Large intestine (tissue), 3 donors: ENCODE data around the gene APLNR. TPM values are rescaled to one million over a fixed set of nuclear protein-coding genes. Genes with fewer than 3 reads are reported as not detected.

Experiments
- DNase-seq, 2 donors: peaks; one replicate each; pipeline versions ENCODE4 v3.0.0 to v3.0.0-alpha.2; 2013
- H3K27ac ChIP-seq: one replicate; pipeline ENCODE4 v1.5.1; 2013; ENCODE audit warnings: low read length
- H3K27me3 ChIP-seq: 2 replicates; pipeline ENCODE4 v1.6.1; 2013; ENCODE audit warnings: low read length; ENCODE audit not compliant: control insufficient read depth, insufficient read depth
- H3K36me3 ChIP-seq: 2 replicates; pipeline ENCODE4 v1.6.1; 2013; ENCODE audit warnings: low read length; ENCODE audit not compliant: control insufficient read depth, insufficient read depth
- H3K4me1 ChIP-seq: one replicate; pipeline ENCODE4 v1.6.1; 2013; ENCODE audit warnings: low read length; ENCODE audit not compliant: control insufficient read depth, insufficient read depth
- H3K4me3 ChIP-seq: one replicate; pipeline ENCODE4 v1.5.1; 2013; ENCODE audit warnings: low read length
- H3K9me3 ChIP-seq: one replicate; pipeline ENCODE4 v1.6.1; 2013; ENCODE audit warnings: mild to moderate bottlenecking, low read depth, low read length, moderate library complexity; ENCODE audit not compliant: control insufficient read depth
- WGBS: methylation state at CpG from one replicate; pipeline ENCODE4 v1.1.5; 2013; ENCODE audit warnings: low lambda C conversion rate; ENCODE audit not compliant: insufficient coverage; 5-methylcytosine and 5-hydroxymethylcytosine counted together
- polyA plus RNA-seq: library from polyadenylated mRNA; unstranded; fragments of 120-200 nt; gene quantifications from one replicate; pipeline ENCODE4 v1.2.1, GENCODE V29; 2013

APLNR gene
- polyA plus RNA-seq, 1 donor: 22.8 TPM

- 80% methylated on average over 1 of the region's 3 CpGs for WGBS
- DNase-seq: peak in 1 of 2 donors; percentile 44
- H3K27me3 ChIP-seq: no peaks in the 10 kb centered on the region
- no peaks in the 10 kb centered on the region for H3K4me1 ChIP-seq
- no peak overlapping the region for H3K27ac ChIP-seq
- H3K9me3 ChIP-seq: no peaks in the 10 kb centered on the region
- no peaks in the 10 kb centered on the region for H3K36me3 ChIP-seq
- H3K4me3 ChIP-seq: no peak overlapping the region
These were observed 33.7 kb downstream of the APLNR start for GRCh38 chr11:57203359-57203758.

- no CpG with 5 or more reads among the region's 10 CpGs for WGBS
- no peak for DNase-seq
- H3K4me1 ChIP-seq: no peaks in the 10 kb centered on the region
- no peak overlapping the region for H3K27ac ChIP-seq
- no peaks in the 10 kb centered on the region for H3K36me3 ChIP-seq
- no peak overlapping the region for H3K4me3 ChIP-seq
- H3K9me3 ChIP-seq: no peaks in the 10 kb centered on the region
- H3K27me3 ChIP-seq: no peaks in the 10 kb centered on the region
These were observed 34.8 kb downstream of the APLNR start for GRCh38 chr11:57202281-57202680.

DNA sequence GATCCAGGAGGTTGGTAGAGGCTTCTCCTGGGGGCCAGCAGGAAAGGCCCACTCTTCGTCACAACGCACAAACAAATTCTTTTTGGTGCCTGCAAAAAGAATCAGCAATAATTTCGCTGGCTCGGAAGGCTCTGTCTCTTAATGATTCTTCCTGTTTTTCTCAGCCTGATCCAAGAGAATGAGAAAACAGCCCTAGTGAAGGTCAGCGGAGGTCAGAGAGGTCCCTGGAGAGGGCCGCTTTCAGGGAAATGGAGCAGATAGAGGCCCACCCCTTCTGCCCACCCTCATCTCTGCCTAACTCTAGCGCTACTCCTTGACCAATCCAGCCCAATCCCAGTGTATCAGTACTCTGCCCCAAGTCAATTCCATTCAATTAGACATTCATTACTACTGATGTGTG is 36.1 kb downstream of the APLNR start:
- H3K4me1 ChIP-seq: no peaks in the 10 kb centered on the region
- no peaks in the 10 kb centered on the region for H3K9me3 ChIP-seq
- no peaks in the 10 kb centered on the region for H3K36me3 ChIP-seq
- H3K4me3 ChIP-seq: no peak overlapping the region
- no CpG with 5 or more reads among the region's 7 CpGs for WGBS
- H3K27me3 ChIP-seq: no peaks in the 10 kb centered on the region
- no peak overlapping the region for H3K27ac ChIP-seq
- no peak for DNase-seq

DNA sequence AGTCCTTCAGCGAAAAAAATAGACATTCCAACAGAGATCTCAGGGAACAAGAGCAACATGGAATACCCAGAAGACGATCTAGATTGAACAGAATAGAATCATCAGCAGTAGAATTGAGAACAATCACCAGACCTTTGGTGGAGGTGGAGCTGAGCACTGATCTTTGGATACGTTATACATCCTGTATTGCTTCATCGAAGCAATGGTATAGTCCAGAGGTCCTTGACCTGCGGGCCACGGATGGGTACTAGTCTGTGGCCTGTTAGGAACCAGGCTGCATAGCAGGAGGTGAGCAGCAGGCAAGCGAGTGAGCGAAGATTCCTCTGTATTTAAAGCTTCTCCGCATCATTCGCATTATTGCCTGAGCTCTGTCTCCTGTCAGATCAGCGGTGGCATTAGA is 37.7 kb downstream of the APLNR start:
- Histone ChIP-seq H3K4me3 (no peak overlapping the region), H3K27ac (no peak overlapping the region), H3K27me3 (no peaks in the 10 kb centered on the region), H3K9me3 (no peaks in the 10 kb centered on the region), H3K4me1 (no peaks in the 10 kb centered on the region), H3K36me3 (no peaks in the 10 kb centered on the region)
- 100% methylated on average over 1 of the region's 11 CpGs for WGBS
- no peak for DNase-seq

DNA sequence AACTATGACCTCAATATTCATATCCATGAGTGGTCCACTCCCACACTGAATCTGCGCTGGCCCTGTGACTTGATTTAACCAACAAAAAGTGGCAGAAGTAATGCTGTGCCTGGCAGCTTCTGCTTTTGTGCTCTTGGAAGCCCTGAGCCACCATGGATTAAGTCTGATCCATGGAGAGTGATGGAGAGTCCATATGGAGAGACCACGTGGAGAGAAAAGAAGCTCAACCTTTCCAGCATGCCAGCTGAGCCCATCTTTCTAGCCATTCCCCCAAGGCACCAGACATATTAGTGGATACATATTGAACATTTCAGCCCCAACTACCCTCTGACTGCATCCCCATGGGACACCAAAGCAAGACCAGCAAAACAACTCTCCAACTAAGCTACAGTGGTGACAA is 39.3 kb downstream of the APLNR start:
- Histone ChIP-seq H3K9me3 (no peaks in the 10 kb centered on the region), H3K27ac (no peak overlapping the region), H3K27me3 (no peaks in the 10 kb centered on the region), H3K4me1 (no peaks in the 10 kb centered on the region), H3K4me3 (no peak overlapping the region), H3K36me3 (no peaks in the 10 kb centered on the region)
- WGBS: no CpG with 5 or more reads among the region's 2 CpGs
- no peak for DNase-seq

- no peaks in the 10 kb centered on the region for H3K27me3 ChIP-seq
- no peak overlapping the region for H3K27ac ChIP-seq
- no peaks in the 10 kb centered on the region for H3K9me3 ChIP-seq
- WGBS: 100% methylated on average over 1 of the region's 6 CpGs
- no peaks in the 10 kb centered on the region for H3K36me3 ChIP-seq
- no peak for DNase-seq
- H3K4me3 ChIP-seq: no peak overlapping the region
- H3K4me1 ChIP-seq: no peaks in the 10 kb centered on the region
These were observed 40.5 kb downstream of the APLNR start for GRCh38 chr11:57196596-57196995.

- Histone ChIP-seq H3K27me3 (no peaks in the 10 kb centered on the region), H3K4me3 (no peak overlapping the region), H3K27ac (no peak overlapping the region), H3K4me1 (no peaks in the 10 kb centered on the region), H3K9me3 (no peaks in the 10 kb centered on the region), H3K36me3 (no peaks in the 10 kb centered on the region)
- DNase-seq: no peak
- WGBS: 80% methylated on average over 1 of the region's 1 CpG
These were observed 44.7 kb downstream of the APLNR start for GRCh38 chr11:57192316-57192715.

DNA sequence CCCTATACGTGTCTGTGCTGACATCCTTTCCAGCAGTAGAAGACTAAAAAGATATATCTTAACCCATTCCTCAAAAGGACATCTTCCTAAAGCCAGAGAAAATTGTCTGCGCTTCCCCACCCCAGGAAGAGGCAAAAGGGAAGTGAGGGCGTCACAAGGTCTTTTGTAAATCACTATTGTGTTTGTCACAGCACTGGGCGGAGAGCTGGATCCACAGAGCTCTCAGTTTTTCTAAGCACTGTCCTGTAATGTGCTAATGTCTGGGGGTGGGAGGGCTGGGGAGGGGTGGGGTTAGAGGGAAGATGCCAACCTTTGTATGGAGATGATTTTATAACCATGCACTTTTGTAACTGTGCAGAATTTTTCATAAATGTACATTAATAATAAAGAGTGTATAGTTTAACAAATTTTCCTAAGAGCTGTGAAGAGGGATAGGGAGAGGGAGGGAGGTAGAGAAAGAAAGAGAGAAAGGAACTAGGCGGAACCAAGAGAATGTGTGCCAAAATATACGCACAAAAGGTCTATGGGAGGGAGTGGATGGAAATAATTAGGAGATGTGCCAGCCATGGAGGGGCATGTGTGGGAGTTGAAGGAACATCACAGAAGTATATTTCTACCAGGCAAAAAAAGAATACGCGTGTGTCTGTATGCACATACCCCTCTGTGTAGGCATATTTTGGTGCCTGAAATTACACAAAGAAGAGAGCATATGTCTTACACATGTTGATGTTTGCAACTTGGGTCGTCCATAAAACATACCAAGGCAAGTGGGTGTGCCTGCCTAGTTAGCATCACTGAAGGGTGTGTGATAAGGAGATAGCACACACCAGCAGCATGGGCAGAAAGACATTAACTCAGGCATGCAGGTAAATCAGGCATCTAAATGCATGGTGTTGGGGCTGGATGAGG is 45.5 kb downstream of the APLNR start:
- H3K9me3 ChIP-seq: no peaks in the 10 kb centered on the region
- H3K27ac ChIP-seq: no peak overlapping the region
- no peaks in the 10 kb centered on the region for H3K27me3 ChIP-seq
- no peaks in the 10 kb centered on the region for H3K4me1 ChIP-seq
- WGBS: 80% methylated on average over 1 of the region's 9 CpGs
- H3K36me3 ChIP-seq: no peaks in the 10 kb centered on the region
- no peak for DNase-seq
- H3K4me3 ChIP-seq: no peak overlapping the region

GRCh38 chr11:57190548-57190947 is 46.5 kb downstream of the APLNR start:
- WGBS: 100% methylated on average over 2 of the region's 4 CpGs
- Histone ChIP-seq H3K27me3 (no peaks in the 10 kb centered on the region), H3K4me3 (no peak overlapping the region), H3K36me3 (no peaks in the 10 kb centered on the region), H3K4me1 (no peaks in the 10 kb centered on the region), H3K9me3 (no peaks in the 10 kb centered on the region), H3K27ac (no peak overlapping the region)
- no peak for DNase-seq
